HG02870 (cell line): ENCODE results near the gene RNF212B.

Experiments
- ATAC-seq: cut with Tn5 transposase; IDR thresholded peaks from one replicate; pipeline ENCODE4 v1.9.1; 2021; ENCODE audit warnings: mild to moderate bottlenecking, moderate library complexity; ENCODE audit not compliant: unreplicated experiment

RNF212B gene

DNA sequence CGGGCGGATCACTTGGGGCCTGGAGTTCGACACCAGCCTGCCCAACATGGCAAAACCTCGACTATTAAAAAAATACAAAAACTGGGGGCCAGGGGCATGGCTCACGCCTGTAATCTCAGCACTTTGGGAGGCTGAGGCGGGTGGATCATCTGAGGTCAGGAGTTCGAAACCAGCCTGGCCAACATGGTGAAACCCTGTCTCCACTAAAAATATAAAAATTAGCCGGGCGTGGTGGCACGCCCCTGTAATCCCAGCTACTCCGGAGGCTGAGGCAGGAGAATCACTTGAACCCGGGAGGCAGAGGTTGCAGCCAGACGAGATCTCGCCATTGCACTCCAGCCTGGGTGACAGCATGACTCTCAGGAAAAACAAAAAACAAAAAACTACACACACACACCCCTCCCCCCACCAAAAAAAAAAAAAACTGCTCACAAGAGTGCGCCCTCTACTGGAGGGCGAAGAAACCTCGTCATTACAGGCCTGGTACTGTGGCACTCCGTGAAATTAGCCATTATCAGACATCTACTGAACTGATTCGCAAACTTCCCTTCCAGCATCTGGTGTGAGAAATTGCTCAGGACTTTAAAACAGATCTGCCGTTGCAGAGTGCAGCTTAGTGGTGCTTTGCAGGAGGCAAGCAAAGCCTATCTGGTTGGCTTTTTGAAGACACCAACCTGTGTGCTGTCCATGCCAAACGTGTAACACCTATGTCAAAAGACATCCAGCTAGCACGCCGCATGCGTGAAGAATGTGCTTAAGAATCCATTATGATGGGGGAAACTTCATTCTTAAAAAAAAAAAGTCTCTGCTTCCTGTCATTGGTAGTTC is 57.2 kb downstream of the RNF212B start:
- ATAC-seq = no peak

DNA sequence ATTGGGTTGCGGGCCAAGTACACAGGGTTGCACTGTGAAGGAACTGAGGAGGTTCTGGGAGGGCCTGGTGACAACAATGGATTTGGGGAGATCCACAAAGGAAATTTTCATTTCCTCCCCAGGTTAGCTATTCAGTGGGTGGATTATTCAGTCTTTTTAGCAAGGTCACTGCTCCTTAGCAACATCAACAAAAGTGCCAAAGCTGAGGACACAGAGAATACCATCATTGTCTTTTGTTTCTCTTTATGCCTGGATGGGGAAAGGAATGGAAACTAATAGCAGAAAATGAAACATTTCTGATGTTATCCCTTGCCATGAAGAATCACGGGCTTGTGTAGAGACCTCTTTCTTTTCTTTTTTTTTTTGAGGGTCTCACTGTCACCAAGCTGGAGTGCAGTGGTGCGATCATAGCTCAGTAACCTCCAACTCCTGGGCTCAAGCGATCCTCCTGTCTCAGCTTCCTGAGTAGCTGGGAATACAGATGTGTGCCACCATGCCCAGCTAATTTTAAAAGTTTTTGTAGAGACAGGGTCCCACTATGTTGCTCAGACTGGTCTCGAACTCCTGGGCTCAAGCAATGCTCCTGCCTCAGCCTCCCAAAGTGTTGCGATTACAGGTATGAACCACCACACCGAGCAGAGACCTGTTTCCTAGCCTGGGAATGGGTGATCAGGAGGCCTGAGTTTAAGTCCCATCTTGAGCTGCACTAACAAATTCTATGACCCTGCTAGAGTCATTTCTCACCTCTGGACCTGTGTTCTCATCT is 58.5 kb downstream of the RNF212B start:
- ATAC-seq = no peak

DNA sequence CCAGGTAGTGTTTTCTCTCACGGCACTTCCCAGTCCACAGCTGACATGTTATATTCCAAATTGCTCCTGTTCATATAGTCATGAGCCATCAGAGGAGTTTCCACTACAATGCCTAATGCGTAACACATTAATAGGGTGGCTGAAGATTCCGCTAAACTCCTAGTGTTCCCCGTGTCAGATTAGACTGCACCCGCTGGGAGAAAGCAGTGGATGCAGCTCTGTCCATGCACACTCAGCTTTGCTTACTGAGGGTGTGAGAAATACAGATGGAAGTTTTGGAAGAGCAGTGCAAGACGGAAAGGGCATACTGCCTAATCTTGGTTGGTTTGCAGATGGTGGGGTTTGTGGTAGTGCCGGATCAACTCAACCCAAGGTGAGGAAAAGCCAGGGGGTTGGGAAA is 59.4 kb downstream of the RNF212B start:
- no peak for ATAC-seq

DNA sequence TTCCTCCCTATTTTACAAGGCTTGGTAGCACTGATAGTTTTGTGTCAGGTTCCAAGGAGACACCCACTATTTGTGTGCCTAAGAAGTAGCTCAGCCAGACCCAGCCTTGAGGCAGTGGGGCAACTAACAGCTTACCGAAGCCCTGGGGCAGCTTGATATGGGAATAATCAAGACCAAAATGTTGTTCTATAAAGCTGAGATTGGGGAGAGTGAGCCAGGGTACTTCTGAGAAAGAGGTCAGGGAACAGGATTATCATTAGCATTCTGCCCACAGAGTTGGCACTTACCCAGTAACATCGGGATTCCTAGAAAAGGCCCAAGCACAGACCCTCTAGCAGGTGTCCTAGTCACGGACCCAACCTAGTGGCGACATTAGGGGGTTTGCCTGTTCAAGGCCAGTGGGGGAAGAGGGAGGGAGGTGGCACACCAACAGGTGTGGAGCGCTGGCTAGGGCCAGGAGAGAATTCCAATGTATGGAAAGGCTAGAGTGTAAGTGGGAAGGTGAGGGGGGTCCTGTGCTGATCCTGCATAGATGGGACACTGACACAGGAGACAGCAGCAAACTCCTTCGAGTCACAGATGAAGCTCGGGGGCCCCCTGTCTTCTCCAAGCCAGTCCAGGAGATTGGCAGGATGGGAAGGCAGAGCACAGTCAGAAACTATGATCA is 60.0 kb downstream of the RNF212B start:
- ATAC-seq = no peak

DNA sequence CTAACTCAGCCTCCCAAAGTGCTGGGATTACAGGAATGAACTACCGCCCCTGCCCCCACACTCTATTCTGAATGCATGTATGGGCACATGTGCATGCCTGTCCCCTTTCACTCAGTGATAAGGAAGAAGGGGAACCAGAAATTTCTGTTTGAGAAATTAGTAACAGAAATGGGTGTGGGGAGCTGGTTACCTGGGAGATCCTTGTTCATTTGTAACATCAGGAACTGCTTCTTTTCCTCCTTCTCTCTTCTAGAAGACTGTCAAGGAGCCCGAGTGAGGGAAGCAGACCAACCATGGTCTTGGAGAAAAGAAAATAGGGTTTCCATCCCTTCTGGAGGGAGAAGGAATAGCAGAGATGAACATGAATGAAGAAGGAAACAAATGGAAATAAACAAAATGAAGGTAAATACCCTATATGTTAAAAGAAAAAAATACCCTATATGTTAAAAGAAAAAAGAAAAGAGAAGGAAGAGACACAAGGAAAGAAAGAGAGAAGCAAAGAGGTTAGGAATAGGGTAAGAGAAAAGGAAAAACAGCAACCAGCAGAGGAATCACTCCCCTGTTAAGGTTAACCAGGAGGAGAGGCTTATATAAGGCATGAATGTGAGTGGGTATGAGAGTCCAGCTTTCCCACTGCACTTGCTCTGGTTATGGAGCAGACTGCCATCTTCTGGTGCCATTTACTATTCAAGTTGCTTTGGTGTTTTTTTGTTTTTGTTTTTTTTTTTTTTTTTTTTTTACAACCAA is 61.6 kb downstream of the RNF212B start:
- ATAC-seq = no peak

DNA sequence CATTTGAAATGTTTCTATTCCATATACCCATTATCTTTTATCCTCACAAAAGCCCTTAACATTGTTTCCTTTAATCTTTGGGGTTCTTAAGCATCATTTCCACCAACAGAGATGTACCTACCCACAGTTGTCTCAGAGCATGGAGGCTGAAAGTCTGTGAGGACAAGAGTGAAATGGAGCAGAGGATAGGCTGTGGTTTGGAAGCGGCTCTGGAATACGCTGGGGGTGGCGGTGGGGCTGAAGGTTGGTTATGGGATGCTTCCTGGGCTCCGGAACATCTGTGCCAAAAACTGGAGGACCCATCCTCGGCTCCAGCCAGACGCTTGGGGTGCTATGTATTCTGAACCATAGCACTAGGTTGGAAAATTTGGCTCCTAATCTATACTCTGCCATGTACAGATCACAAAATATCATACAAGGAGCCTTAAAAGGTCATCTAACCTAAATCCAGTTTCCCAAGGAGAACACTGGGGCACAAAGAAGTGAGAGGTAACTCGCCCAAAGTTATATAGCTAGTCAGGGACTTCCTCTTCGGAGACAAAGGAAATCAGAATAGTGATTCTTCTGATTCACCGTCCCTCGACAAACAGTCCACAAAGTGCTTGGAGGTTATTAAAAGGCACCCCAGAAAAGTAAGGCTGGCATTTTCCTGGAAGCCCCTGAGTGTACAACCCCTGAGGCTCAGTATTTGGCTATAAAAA is 62.4 kb downstream of the RNF212B start:
- no peak for ATAC-seq

DNA sequence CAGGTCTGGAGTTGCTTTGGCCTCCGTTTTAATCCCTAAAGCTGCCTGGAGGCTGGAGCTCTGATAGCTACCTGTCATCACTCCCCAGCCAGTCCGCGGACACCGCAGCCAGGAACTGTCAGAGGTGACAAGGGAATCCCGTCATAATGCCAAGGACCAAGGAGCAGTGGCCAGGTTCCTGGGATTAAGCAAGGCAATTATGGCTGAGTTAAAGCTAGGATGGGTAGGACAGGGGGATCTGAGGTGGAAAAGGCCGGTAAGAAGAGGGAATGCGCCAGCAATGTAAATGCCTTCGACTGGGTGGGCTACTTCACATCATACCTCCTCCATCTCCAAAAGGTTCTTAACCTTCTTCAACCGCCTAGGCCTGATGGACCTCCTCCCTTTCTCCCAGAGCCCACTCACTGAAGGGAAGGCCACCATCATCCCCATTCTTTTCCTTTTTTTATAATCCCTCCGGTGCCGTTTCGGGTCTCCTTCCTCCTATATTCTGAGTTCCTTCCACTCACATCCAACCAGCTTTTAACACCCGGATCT is 63.0 kb downstream of the RNF212B start:
- no peak for ATAC-seq

DNA sequence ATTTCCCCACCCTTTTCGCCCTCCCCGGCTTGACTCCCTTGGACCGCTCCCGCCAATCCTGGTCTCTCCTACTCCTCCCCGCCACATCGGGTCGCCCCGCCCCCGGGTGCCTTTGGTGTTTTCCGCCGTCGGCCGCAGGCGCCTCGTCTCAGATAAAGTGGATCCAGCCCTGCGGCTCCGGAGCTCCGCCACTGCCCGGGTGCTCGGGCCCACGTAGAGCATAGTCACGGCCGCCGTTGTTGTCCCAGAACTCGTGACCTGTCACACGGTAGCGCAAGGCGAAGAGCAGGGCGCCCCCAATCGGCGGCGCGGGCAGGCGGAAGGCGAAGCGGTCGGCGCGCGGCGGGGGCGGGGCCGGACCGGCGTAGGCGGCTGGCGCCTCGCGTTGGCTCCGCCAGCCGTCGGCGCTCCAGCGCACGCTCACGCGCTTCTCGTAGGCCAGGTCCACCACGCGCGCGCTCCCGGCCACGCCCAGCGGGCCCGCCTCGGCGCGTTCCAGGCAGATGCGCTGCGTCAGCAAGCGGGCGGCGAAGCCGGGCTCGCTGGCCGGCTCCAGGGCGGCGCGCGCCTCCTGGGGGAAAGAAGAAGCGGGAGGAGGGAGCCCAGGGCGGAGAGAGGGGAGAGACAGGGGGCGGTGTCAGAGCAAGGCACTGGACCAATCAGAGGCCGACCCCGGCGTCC is 63.7 kb downstream of the RNF212B start:
- ATAC-seq = peak; percentile 80

DNA sequence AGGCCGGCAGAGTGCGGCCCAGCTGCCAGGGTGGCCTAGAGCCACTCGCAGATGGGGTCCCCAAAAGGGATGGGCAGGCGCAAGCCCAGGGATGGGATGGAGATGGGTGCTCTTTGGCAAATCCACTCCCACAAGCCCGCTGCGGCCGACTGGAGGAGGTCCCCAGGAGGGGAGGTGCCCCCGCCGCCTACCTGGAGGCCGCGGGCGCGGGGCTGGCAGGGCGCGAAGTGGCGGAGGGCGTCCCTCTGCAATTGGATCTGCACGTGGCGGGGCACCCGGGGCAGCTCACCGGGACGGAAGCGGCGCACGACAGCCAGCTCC is 64.2 kb downstream of the RNF212B start:
- peak; percentile 6 for ATAC-seq

DNA sequence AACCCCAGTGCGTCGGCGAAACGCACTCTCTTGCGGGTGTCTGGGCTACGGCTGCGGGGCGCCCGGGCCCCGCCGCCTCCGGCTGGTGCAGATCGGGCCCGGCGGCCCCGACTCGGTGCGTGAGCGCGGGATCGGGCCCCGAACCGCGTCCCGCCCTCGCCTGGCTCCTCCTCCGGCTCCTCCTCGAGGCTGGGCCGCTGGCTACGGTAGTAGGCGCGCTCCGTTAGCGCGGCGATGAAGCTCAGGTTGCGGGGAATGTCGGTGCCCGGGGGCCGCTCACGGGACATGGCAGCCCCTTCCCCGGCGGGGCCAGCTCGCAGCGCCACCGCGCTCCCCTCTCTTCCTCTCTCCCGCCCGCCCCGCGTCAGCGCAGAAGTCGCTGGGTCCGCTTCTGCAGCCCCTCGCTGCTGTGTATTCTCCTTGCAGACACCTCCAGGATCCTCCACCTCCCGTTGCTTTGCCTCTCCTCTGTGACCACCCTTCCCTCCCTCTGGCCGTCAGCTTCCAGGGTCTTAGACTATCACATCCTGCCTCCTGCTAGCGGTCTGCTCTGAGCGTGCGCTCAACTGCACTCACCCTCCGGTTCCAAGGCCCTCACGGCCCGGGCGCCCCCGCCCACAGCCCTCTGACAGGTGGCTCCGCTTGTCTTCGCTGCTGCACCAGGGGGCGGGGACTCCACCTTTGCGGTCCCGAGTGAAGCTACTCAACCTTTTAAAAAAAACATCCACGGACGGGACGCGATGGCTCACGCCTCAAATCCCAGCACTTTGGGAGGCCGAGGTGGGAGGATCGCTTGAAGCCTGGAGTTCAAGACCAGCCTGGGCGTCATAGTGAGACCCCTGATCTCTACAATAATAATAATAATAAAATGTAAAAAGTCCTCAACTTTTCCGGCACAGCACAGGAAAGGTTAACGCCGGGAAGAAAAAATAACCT is 64.8 kb downstream of the RNF212B start, which contains the start of gene PPP1R3E:
PPP1R3E (minus strand) TSS at position 570 of the 936 bp plus-strand sequence; CDS start at position 287, 283 bp downstream.
- peak; percentile 33 for ATAC-seq

DNA sequence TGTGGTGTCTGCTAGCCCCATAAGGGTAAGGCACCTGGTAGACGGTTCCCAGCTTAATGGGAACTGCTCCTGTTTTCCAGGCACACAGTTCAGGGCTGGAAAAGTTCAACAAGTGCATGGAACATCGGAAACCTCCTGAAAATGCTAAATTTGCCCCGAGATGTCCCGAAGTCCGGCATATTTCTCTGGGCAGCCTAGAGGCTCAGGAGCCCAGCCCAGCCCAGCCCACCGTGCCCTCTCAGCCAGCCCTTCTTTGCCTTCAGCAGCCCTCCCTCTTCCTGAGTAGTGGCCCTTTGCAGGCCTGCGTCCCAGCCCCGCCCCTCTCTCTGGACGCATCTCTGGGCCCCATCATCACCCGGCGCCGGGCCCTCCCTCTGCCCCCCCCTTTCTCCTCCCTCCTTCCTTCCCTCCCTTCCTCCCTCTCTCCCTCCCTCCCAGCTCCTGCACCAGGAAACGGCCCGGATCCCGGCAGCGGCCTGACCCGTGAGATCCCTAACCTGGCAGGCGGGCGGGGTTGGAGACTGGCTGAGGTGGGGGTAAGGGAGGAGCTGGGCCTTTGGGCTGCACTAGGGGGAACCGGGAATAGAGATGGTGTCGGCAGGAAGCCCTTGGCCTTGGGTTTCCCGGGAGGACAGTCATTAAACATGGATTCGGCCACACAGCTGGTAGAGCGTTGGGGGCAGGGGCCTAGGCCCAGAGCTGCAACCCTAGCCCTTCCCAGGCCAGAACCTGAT is 68.8 kb downstream of the RNF212B start, which contains the start of gene BCL2L2:
BCL2L2 (plus strand) TSS at position 422 of the 734 bp plus-strand sequence. CDS start 935 bp downstream, outside the sequence.
- ATAC-seq = no peak

DNA sequence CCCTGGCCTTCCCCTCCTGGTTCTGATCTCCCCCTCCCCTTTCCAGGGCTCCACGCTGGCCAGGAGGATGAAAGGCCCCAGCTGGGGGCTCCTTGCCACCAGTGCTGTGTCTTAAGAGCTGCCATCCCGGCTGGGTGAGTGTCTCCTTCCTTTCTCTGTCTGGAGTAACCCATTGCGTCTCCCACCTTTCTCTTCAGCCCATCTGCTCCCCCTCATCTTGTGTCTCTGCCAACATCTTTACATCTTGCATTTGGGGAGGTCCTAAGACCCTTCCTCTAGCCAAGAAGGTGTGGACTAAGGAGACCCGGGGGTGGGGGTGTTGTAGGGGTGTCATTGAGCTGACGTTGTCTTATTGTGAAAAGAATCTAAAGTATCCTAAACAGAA is 69.4 kb downstream of the RNF212B start:
- ATAC-seq = no peak

DNA sequence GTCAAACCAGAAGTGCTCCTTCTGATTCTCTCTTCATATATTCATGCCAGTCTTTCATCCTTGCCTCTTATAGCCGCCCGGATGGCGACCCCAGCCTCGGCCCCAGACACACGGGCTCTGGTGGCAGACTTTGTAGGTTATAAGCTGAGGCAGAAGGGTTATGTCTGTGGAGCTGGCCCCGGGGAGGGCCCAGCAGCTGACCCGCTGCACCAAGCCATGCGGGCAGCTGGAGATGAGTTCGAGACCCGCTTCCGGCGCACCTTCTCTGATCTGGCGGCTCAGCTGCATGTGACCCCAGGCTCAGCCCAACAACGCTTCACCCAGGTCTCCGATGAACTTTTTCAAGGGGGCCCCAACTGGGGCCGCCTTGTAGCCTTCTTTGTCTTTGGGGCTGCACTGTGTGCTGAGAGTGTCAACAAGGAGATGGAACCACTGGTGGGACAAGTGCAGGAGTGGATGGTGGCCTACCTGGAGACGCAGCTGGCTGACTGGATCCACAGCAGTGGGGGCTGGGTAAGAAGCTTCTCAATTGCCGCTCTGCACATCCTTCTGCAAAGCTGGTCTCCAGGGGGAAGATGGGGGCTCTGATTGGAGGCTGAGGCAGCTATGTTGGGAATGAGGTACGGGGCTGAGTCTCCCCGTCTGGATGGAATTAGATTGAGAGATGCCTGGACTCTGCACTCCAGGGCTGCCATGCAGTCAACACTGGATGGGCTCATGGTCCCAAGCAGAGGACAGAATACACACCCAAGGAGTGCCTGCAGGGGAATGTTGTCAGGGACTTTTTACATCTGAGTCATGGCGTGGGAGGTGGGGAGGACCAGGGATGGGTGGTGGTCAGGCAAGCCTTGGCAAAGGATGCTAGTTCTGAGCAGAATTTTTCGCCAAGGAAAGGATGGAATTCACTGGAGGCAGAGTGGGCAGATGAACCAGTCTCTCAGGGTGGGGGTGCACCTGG is 70.2 kb downstream of the RNF212B start:
- no peak for ATAC-seq

DNA sequence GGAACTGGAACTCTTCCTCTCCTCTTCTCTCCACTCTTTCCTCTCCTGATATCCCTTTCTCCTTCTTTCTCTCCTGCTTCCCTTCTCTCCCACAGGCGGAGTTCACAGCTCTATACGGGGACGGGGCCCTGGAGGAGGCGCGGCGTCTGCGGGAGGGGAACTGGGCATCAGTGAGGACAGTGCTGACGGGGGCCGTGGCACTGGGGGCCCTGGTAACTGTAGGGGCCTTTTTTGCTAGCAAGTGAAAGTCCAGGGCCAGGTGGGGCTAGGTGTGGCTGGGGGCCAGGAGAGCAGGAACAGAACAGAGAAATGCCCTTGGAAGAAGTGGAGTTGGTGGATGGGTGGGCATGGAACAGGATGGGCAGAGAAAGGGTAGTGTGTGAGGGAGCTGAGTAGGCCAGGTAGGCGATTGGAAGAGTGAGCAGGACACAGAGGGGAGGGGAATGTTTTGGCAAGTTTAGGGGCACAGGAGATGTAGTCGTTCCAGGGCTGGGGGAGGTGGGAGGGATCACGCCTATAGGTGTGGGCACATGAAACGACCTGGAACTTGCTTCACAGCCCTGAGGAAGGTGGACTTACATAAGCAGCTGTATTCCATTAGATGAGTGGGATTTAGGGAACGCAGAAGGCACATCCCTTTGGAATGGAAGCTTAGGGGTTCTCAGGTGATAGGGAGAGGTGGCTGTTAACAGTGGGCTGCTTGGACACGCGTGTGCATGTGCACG is 71.1 kb downstream of the RNF212B start:
- no peak for ATAC-seq

DNA sequence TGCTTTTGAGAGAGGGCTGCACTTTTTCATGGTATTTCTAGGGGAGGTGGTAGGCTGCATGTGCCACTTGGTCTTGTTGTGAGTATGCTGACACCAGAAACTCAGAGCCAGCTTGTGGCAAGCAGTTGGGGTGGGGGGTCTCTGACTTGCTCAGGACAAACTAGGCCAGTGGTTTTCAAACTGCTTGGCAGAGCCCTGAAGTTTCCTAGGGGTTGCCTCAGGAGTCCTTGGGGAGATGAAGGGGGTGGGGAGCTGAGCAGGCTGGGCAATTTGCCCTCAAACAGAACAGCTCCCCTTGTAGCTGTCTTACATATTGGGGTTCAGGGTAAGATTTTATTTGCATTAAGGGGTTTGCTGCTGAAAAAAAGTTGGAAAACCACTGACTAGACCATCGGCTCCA is 72.8 kb downstream of the RNF212B start:
- no peak for ATAC-seq

DNA sequence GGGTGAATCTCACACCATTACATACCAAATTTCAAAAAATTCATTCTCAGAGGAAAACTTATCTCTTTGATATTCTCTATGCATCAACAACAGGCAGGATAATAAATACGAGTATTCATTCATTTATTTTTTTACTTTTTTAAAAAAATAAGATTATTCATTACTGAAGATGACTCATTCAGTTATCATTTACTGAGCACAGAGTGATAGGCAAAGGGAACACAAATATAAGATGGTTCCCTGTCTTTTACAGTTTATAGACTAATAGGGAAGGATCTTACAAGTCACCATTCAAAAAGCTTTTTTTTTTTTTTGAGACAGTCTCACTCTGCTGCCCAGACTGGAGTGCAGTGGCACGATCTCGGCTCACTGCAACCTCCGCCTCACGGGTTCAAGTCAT is 78.6 kb downstream of the RNF212B start:
- ATAC-seq = no peak
